Measurements from ENCODE around the gene MRAS. TPM values are rescaled to one million over a fixed set of nuclear protein-coding genes. Genes with fewer than 3 reads are reported as not detected.
A peak's percentile ranks its signal among the peaks of the same experiment; 100 is the strongest.
"Not testable (repeated sequence)": the region's sequence is repeated elsewhere in the genome, so short reads cannot be mapped to it uniquely, and the experiment has no call there.

The MRAS gene
- total RNA-seq, 2 donors from 2014 or later: 58.6 to 62.3 TPM

DNA sequence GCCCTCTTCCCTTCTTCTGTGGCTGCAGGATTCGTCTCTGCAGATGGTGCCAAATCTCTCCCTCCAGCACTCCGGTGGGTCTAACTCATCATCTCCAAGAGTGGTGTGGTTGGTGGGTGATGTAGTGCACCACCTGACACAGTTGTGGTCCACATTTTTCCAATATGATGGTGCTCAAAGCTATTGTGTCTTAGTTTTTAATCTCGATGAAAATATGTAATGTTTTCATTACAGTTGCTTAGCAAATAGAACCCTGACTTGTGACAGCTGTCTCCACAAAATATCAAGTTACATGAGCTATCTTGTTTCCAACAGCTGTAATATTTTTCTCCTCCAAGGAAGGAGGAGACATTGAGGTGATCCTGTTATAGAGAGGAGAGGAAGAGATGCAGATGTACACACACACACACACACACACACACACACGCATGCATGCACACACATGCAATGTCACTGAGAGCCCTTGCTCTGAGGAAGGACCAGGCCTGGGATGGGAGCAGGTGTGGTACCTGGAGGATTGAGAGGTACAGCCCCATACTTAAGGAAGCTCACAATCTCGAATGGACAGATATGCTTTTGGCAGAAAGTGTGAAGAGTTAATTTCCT, 70.3 kb downstream of the MRAS start:
- Histone ChIP-seq H3K4me1 (ENCODE audit: control insufficient read depth in 1 of 2, low read depth in 2 of 2) (no peaks in the 10 kb centered on the region), H3K9me3 (no peaks in the 10 kb centered on the region), H3K27ac (no peak overlapping the region), H3K36me3 (no peaks in the 10 kb centered on the region), H3K27me3 (replicated peaks; ENCODE audit: insufficient read depth) (no peaks in the 10 kb centered on the region), H3K4me3 (no peak overlapping the region)
- TF ChIP-seq, protein P1, sequence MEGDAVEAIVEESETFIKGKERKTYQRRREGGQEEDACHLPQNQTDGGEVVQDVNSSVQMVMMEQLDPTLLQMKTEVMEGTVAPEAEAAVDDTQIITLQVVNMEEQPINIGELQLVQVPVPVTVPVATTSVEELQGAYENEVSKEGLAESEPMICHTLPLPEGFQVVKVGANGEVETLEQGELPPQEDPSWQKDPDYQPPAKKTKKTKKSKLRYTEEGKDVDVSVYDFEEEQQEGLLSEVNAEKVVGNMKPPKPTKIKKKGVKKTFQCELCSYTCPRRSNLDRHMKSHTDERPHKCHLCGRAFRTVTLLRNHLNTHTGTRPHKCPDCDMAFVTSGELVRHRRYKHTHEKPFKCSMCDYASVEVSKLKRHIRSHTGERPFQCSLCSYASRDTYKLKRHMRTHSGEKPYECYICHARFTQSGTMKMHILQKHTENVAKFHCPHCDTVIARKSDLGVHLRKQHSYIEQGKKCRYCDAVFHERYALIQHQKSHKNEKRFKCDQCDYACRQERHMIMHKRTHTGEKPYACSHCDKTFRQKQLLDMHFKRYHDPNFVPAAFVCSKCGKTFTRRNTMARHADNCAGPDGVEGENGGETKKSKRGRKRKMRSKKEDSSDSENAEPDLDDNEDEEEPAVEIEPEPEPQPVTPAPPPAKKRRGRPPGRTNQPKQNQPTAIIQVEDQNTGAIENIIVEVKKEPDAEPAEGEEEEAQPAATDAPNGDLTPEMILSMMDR (IDR thresholded peaks at IDR 0.05): no peak
- ATAC-seq (ENCODE audit: insufficient number of reproducible peaks, low FRiP score, low read depth) (no peak), DNase-seq (ENCODE audit: low spot score) (no peak)

DNA sequence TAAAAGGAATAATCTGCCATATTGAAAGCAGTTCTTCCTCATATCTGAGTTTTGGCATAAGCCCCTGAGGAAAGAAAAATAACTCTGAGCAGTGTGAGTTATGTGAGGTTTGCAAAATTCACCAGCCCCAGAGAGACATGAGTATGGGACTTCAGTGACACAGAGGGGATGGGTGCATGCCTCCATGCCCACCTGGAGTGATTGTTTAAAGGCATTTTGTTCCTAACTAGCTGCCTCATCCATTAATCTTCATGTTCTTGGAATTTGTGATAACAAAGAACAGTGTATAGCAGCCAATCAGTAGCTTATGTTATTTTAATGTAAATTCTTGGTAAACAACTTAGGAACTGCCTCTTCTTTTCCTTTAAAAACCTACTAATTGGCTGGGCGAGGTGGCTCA, 74.9 kb downstream of the MRAS start:
- no peaks in the 10 kb centered on the region for H3K9me3 ChIP-seq
- no peaks in the 10 kb centered on the region for H3K27me3 ChIP-seq (replicated peaks; ENCODE audit: insufficient read depth)
- DNase-seq (ENCODE audit: low spot score) (no peak), ATAC-seq (ENCODE audit: insufficient number of reproducible peaks, low FRiP score, low read depth) (no peak)
- no peaks in the 10 kb centered on the region for H3K36me3 ChIP-seq
- H3K4me3 ChIP-seq: no peak overlapping the region
- TF ChIP-seq, protein P1 (IDR thresholded peaks at IDR 0.05): no peak
- H3K27ac ChIP-seq: no peak overlapping the region
- H3K4me1 ChIP-seq (ENCODE audit: control insufficient read depth in 1 of 2, low read depth in 2 of 2): no peaks in the 10 kb centered on the region

DNA sequence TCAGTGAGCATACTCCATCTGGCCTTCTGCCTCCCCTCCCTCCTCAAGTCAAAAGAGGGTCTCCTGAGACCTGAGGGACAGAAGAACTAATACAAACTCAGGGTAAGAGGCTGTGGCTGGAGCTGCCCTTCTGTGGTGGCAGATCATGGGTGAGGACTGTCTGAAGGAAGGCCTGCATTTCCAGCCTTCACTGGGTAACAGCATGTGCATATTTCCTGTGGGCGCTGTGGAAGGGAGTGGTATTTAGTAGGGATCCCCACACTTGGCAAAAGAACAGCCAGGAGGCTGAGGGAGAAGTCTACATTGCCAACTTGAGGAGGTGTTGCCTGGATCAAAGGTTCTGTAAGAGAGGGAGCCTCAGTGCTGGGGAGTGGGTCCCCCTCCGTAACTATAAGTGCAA, 75.9 kb downstream of the MRAS start:
- no peaks in the 10 kb centered on the region for H3K4me1 ChIP-seq (ENCODE audit: control insufficient read depth in 1 of 2, low read depth in 2 of 2)
- no peak for DNase-seq (ENCODE audit: low spot score)
- no peak for ATAC-seq (ENCODE audit: insufficient number of reproducible peaks, low FRiP score, low read depth)
- no peaks in the 10 kb centered on the region for H3K36me3 ChIP-seq
- TF ChIP-seq, protein P1 (IDR thresholded peaks at IDR 0.05): no peak
- H3K9me3 ChIP-seq: no peaks in the 10 kb centered on the region
- H3K4me3 ChIP-seq: no peak overlapping the region
- H3K27me3 ChIP-seq (replicated peaks; ENCODE audit: insufficient read depth): no peaks in the 10 kb centered on the region
- no peak overlapping the region for H3K27ac ChIP-seq

DNA sequence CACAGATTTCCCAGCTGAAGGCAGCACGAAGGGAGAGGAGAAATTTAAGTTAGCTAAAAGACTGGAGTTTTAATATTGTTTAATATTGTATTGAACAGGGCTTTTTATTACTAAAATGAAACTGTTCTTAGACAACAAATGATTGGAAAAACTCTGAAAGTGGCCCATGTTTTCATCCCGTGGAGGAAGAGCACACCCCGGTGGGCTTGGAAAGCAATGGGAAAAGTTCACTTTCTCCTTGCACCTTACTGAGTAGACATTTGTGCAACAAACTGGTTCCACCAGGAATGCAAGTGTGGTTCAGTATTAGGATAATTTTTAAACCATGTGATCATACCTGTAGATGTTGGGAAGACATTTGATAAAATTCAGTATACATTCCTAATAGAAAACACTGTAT, 77.8 kb downstream of the MRAS start:
- Histone ChIP-seq H3K9me3 (no peaks in the 10 kb centered on the region), H3K27me3 (replicated peaks; ENCODE audit: insufficient read depth) (no peaks in the 10 kb centered on the region), H3K36me3 (no peaks in the 10 kb centered on the region), H3K4me3 (no peak overlapping the region), H3K27ac (no peak overlapping the region), H3K4me1 (ENCODE audit: control insufficient read depth in 1 of 2, low read depth in 2 of 2) (no peaks in the 10 kb centered on the region)
- TF ChIP-seq, protein P1 (IDR thresholded peaks at IDR 0.05): peak; percentile 32
- ATAC-seq (ENCODE audit: insufficient number of reproducible peaks, low FRiP score, low read depth) (no peak), DNase-seq (ENCODE audit: low spot score) (no peak)

DNA sequence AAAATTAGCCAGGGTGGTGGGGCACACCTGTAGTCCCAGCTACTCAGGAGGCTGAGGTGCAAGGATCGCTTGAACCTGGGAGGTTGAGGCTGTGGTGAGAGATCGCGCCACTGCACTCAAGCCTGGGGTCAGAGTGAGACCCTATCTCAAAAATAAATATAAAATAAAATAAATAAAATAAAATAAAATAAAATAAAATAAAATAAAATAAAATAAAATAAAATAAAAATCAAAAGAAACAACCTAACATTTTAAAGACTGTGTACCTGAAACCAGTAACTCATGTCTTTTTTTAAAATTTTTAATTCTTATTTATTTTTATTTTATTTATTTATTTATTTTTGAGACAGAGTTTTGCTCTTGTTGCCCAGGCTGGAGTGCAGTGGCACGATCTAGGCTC, 78.4 kb downstream of the MRAS start:
- H3K4me1 ChIP-seq (ENCODE audit: control insufficient read depth in 1 of 2, low read depth in 2 of 2); H3K27me3 ChIP-seq (replicated peaks; ENCODE audit: insufficient read depth): not testable (repeated sequence)

DNA sequence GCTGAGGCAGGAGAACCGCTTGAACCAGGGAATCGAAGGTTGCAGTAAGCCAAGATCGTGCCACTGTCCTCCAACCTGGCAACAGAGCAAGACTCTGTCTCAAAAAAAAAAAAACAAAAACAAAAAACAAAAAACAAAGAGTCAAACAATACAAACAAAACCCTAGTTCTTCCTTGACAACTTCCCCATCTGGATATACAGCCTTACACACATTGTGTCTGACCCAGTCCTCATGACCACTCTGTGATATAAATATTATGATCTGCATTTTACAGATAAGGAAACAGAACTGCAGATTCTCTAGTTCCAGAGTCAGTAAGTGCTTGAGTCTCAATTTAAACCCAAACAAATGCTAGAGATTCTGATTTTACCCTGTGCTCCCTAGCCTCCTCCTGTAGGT, 81.3 kb downstream of the MRAS start:
- Histone ChIP-seq H3K27me3 (replicated peaks; ENCODE audit: insufficient read depth) (no peaks in the 10 kb centered on the region), H3K4me3 (no peak overlapping the region), H3K4me1 (ENCODE audit: control insufficient read depth in 1 of 2, low read depth in 2 of 2) (peaks cover 7 to 10% of the 10 kb centered on the region in 2 donors), H3K36me3 (no peaks in the 10 kb centered on the region), H3K27ac (no peak overlapping the region), H3K9me3 (no peaks in the 10 kb centered on the region)
- TF ChIP-seq, protein P1 (IDR thresholded peaks at IDR 0.05): no peak
- DNase-seq (ENCODE audit: low spot score) (no peak), ATAC-seq (ENCODE audit: insufficient number of reproducible peaks, low FRiP score, low read depth) (no peak)

More for the DNA sequence above, 78.4 kb downstream of the MRAS start:
- H3K36me3 ChIP-seq; ATAC-seq (ENCODE audit: insufficient number of reproducible peaks, low FRiP score, low read depth); DNase-seq (ENCODE audit: low spot score); H3K27ac ChIP-seq; H3K4me3 ChIP-seq; H3K9me3 ChIP-seq: not testable (repeated sequence)

Measured in thoracic aorta (tissue), 2 donors.